Effector CD4-positive, alpha-beta T cell (primary cell): ENCODE results near the gene NFYB.
"Not testable (repeated sequence)": the region's sequence is repeated elsewhere in the genome, so short reads cannot be mapped to it uniquely, and the experiment has no call there.

Experiments
- DNase-seq: peaks from one replicate; pipeline ENCODE4 v3.0.0-alpha.2; 2020
- total RNA-seq: gene quantifications from one replicate; lab custom pipeline; 2026; lab: John Stamatoyannopoulos, UW

NFYB gene
- total RNA-seq, result 24.0 reads per million, percentile 51 among the genes with 10 or more reads in this experiment

DNA sequence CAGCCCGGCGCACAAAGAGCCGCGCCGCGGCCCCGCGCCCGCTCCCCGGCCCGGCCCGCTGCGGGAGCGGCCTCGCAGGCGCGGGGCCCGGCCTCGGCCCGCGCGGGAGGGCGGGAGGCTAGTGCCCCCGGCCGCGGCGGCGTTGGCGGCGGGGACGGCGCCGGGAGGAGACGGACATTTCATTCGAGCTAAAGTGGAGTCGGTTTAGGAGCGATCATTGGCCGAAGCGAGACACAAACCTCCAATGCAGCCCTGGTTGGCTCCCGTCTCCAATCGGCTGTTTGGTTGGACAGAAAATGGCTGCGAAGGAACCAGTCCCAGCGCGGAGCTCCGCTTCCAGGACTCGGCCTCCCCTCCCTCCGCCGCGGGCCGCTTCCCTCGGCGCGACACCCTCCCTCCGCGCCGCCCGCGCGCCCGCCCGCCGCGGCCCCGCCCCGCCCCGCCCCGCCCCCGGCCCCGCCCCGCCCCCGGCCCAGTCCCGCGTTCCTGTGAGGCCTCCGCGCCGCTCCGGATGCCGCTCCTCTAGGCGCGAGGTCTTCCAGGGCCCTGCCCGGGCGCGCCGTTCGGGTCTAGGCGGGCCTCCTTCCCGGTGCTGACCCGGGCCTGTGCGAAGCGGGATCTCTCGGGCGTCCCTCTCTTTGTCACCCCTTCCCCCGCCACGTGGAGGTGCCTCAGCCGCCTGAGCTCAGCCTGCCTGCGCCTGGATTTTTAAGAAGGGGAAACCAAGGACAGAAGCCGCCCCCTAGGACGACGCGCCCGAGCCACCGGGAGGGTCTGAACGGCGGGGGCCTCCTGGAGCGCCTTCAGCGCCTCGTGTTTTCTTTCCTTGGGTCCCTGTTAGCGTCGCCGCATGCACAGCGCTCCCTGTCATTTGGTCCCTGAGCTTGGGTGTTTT, at the start of gene NFYB:
TSS of gene NFYB (minus strand) at position 309 of the 895 bp plus-strand sequence. CDS start 2,757 bp downstream, outside the sequence.
- DNase-seq, result peak; percentile 90

- no peak for DNase-seq
Observed at GRCh38 chr12:104187446-104188155, 49.6 kb upstream of the NFYB start.

DNA sequence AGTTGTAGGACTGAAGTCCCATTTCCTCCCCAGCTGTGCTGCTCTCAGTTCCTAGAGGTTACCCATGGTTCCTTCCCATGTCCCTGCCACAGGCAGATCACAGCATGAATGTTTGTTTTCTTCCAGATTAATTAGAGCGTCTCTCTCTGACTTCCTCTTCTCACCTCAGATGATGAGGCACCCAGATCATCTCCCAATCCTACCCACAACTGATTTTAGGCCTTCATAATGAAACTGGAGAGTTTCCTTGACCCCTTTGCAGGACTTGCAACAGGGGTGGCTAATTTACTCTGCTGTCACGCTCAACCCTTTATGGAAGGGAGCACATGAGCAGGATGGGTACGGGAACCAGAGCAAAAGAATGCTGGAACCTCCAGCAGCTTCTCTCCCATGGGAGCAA, 45.4 kb upstream of the NFYB start:
- no peak for DNase-seq

DNA sequence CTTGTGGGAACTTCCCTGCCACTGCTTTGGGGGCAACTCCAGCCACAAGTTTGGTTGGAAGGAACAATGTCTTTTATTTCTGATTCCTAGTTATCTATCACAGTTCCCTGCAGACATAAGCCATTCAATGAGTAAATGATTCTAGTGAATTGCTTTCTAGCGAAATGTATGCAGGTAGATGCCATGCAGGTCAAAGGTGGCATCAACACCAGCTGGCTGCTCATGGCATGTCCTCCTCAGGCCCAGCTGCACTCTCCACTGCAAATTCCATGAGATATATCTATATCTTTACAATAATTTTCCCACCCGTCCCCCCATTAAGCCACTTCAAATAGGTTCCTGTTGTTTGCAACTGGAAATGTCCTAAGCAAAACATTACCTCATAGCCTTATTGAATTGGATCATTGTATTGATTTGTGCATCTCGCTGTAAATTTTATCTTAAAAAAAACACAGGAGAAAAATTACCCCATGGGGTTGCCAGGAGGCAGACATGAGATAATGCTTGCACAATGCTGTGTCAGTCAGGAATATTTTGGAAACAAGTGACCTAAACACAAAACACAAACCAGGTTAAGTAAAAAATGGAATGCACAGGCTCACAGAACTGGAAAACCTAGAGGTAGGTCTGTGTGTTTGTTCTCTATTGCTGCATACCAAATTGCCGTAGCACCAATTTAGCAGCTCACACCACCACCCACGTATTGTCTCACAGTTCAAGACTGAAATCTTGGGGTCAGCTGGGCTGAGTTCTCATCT, 44.8 kb upstream of the NFYB start:
- DNase-seq, result no peak

- no peak for DNase-seq
Observed at GRCh38 chr12:104182144-104182543, 44.1 kb upstream of the NFYB start.

GRCh38 chr12:104181313-104181712, 43.3 kb upstream of the NFYB start:
- no peak for DNase-seq

DNA sequence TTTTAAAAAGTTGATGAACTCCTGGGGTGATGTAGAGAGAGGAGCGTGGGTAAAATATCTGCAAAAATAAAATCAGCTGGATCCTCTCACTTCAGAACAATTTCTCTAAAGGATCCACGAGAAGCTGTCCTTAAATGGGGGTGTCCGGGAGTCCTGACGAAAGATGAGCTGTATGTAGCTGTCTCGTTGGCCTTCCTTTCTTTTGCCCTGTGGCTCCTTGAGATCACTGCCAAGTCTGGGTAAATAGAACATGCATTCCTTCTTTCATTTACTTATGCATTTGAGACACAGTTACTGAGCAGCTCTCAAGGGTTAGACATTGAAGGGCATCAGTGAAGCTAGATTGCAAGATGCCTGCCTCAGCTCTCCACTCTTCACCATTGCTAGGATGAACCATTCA, 42.4 kb upstream of the NFYB start:
- DNase-seq, result no peak

DNA sequence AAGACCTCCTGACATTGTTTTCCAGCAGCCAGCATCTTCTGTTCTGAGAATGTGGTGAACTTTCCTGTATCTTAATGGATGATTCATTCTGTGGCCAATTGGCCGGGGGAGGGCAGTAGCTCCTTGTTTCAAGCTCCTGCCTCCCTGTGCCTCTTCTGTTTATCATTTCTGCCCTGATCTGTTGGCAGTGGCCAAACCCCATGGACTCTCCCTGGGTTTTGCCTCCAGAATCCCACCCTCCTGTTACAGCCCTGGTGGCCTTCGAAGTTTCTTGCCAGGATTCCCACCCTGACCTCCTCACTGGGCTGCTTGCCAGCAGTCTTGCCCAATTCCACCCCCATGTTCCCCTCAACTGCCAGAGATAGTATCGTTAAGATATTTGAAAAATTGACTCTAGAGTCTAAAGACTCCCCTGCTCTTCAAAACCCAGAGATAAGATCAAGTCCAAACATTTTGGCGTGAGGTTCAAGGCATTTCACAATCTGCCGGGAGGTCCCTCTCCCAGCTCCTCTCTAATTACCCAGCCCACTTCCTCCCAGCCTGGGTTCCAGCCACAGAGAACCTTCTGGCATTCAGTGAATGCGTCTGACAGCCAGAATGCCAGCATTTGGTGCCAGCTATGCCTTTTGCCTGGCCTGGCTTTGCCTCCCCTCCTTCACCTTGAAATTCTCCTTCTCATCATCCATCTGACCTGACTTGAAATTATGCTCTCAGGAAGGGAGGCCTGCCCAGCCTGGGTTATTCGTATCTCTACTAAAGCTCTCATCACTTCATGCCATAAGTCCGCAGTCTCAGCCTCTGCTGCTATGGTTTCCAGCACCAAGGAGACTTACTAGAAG, 39.9 kb upstream of the NFYB start:
- no peak for DNase-seq

- no peak for DNase-seq
Observed at GRCh38 chr12:104177336-104177662, 39.3 kb upstream of the NFYB start.

DNA sequence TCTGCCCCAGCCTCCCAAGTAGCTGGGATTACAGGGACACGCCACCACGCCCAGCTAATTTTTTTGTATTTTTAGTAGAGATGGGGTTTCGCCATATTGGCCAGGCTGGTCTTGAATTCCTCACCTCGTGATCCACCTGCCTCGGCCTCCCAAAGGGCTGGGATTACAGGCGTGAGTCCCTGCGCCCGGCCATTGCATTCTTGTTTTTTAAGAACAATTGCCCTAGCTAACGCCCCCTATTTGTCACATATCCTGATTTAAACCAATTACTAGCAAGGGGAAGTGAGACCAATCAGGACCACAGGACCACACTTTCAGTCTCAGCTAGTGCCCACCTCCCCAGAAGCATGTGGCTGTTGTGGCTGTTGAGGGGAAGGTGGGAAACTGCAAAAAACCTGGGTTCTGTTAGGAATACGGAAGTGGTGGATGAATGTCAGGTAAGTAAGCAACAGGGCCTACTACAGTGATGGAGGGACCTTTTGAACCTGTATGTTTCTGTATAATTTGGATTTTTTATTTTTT, 37.8 kb upstream of the NFYB start:
- no peak for DNase-seq

GRCh38 chr12:104173804-104174203, 35.8 kb upstream of the NFYB start:
- DNase-seq, result not testable (repeated sequence)

DNA sequence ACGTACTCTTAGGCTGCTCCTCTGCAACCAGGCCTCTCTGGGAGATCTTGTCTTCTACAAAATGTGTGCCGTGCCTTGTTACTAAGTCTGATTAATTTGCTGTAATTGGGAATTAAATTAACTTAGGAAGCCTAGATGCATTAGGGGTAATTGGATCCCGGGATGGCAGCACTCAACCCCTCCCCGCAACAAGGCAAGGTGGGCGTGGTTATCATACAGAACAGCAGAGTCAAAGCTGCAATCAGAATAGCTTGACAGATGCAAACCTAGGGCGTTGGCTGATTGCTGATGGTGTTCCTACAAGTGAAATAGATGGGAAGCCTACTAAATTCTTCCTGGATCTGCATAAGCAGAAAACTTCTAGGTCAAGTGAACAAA, 34.5 kb upstream of the NFYB start:
- DNase-seq, result no peak

GRCh38 chr12:104171785-104172569, 34.0 kb upstream of the NFYB start:
- DNase-seq, result no peak

DNA sequence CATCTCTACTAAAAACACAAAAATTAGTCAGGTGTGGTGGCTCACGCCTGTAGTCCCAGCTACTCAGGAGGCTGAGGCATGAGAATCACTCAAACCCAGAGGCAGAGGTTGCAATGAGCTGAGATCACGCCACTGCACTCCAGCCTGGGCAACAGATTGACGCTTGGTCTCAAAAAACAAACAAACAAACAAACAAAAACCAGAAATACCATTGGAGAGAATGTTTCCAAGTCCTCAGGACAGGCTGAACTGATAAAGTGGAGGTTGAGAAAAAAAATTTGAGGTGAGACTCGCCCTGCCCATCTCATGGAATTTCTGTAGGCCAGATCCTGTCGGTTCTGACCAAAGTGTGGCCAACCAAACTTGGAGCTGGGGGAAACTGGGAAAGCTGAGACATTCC, 30.6 kb upstream of the NFYB start:
- no peak for DNase-seq

DNA sequence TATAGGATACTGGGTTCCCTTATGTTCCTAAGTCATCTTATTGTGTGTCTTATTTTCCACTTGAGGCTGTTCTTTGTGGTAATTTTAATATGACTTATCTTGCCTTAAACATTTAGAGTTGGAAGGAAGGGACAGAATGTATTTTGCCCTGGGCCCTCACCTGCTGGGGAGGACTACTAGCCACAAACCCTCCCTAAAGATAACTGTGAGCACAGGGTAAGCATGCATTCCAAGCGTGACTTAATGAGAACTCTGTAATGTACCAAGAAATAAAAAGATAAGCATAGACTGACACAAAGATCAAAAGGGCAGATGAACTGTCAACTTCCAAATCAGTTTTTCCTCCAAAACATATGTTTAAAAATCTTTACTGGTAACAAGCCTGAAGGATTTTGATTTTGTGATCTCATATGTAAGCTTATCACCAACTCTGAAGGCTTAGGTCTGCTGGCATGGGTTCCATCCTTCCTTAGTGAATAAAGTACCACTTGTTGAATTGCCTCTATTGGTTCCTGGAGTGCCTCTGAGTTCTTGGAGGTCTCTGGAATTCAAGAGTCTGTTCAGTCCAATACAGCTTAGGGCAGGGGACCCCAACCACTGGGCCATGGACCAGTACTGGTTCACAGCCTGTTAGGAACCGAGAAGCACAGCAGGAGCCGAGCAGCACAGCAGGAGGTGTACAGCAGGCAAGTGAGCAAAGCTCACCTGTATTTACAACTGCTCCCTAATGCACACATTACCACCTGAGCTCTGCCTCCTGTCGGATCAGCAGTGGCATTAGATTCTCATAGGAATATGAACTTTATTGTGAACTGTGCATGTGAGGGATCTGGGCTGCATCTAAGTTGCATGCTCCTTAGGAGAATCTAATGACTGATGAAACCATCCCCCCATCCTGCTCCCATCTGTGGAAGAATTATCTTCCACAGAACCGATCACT, 29.8 kb upstream of the NFYB start:
- DNase-seq, result no peak

DNA sequence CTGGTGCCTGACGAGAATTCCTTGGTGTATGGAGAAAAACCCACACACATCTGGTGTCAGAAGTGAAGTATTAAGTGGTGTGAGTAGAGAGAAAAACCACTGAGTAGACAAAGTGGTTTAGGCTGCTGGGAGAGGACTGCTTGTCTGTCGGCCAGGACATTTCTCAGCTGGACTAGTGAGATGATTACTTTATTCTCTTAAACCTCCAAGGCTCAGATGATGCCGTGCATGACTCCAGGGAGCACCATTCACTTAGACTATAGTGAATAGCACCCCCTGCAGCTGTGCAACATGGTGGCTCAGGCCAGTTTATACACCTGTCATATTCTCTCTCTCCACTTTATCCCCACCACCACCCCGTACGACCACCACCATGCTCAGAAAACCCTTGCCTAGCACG, 28.5 kb upstream of the NFYB start:
- no peak for DNase-seq

- no peak for DNase-seq
Observed at GRCh38 chr12:104165801-104166200, 27.8 kb upstream of the NFYB start.

- no peak for DNase-seq
Observed at GRCh38 chr12:104164634-104165033, 26.6 kb upstream of the NFYB start.

DNA sequence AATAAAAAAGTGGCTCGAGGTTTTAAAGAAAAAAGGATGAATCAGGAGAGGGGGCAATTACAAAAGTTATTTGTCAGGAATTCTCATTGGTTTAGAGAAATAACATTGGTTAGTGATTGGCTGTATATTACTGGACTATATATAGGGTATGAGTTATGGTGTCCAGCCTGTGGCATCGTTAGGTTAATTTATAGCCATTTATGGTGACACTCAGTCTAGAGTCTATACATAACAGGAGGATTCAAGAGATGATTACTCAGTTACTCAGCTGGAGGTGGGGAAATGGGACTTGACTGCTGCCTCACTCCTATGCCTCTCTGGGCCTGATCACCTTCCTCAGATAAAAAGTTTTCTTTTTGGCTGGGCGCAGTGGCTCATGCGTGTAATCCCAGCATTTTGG, 25.6 kb upstream of the NFYB start:
- no peak for DNase-seq

- DNase-seq, result not testable (repeated sequence)
Observed at GRCh38 chr12:104163028-104163427, 25.0 kb upstream of the NFYB start.
